Stimulated activated CD4-positive, alpha-beta T cell treated with anti-CD3 and anti-CD28 coated beads, Interleukin-2, amount 100 ng/mL, for 24 hours (primary cell): Measurements from ENCODE around the gene LILRA6.
"Not testable (repeated sequence)": the region's sequence is repeated elsewhere in the genome, so short reads cannot be mapped to it uniquely, and the experiment has no call there.

ENCODE experiments used
- DNase-seq, 2 donors: peaks; one replicate each; pipeline ENCODE4 v3.0.0-alpha.2; 2020

LILRA6 gene

GRCh38 chr19:54242646-54243045 is at the start of gene LILRA6:
Gene LILRA6, minus strand, starts transcription at chr19:54242790.
- not testable (repeated sequence) for DNase-seq

- DNase-seq, result not testable (repeated sequence)
Observed at GRCh38 chr19:54289160-54289559, 46.6 kb upstream of the LILRA6 start.

- no peak for DNase-seq
Observed at GRCh38 chr19:54287456-54287855, 44.9 kb upstream of the LILRA6 start.

- not testable (repeated sequence) for DNase-seq
Observed at GRCh38 chr19:54286283-54286682, 43.7 kb upstream of the LILRA6 start.

GRCh38 chr19:54285427-54286056 is 43.0 kb upstream of the LILRA6 start:
- not testable (repeated sequence) for DNase-seq

GRCh38 chr19:54282686-54283470 is 40.3 kb upstream of the LILRA6 start:
- DNase-seq, result no peak

- DNase-seq, result not testable (repeated sequence)
Observed at GRCh38 chr19:54281729-54282075, 39.1 kb upstream of the LILRA6 start.

- DNase-seq, result no peak
Observed at GRCh38 chr19:54281007-54281728, 38.6 kb upstream of the LILRA6 start, which contains the start of gene LILRB2. Gene LILRB2, minus strand, starts transcription at chr19:54281110. Its CDS starts 614 bp downstream, at chr19:54280496.

GRCh38 chr19:54280441-54280840 is 37.9 kb upstream of the LILRA6 start:
- not testable (repeated sequence) for DNase-seq

- DNase-seq, result not testable (repeated sequence)
Observed at GRCh38 chr19:54280025-54280424, 37.4 kb upstream of the LILRA6 start.

GRCh38 chr19:54279406-54279962 is 36.9 kb upstream of the LILRA6 start:
- DNase-seq, result no peak

- not testable (repeated sequence) for DNase-seq
Observed at GRCh38 chr19:54278571-54279195, 36.1 kb upstream of the LILRA6 start.

GRCh38 chr19:54278056-54278455 is 35.5 kb upstream of the LILRA6 start:
- not testable (repeated sequence) for DNase-seq

- DNase-seq, result not testable (repeated sequence)
Observed at GRCh38 chr19:54277111-54277615, 34.6 kb upstream of the LILRA6 start.

GRCh38 chr19:54275951-54276350 is 33.4 kb upstream of the LILRA6 start:
- DNase-seq, result no peak

GRCh38 chr19:54274516-54274915 is 31.9 kb upstream of the LILRA6 start:
- not testable (repeated sequence) for DNase-seq

- no peak for DNase-seq
Observed at GRCh38 chr19:54273821-54274220, 31.2 kb upstream of the LILRA6 start.

GRCh38 chr19:54272181-54272580 is 29.6 kb upstream of the LILRA6 start:
- DNase-seq, result not testable (repeated sequence)

GRCh38 chr19:54271587-54271986 is 29.0 kb upstream of the LILRA6 start:
- DNase-seq, result not testable (repeated sequence)

GRCh38 chr19:54271106-54271505 is 28.5 kb upstream of the LILRA6 start:
- no peak for DNase-seq

GRCh38 chr19:54268936-54269335 is 26.3 kb upstream of the LILRA6 start:
- DNase-seq, result no peak

GRCh38 chr19:54266133-54266532 is 23.5 kb upstream of the LILRA6 start:
- peak; percentile 78 to 85 for DNase-seq
